ENCODE data around the gene RNF141.

The RNF141 gene

GRCh38 chr11:10561043-10561818, 20.2 kb upstream of the RNF141 start:
- no peak for DNase-seq

GRCh38 chr11:10558288-10558687, 17.3 kb upstream of the RNF141 start:
- no peak for DNase-seq

DNA sequence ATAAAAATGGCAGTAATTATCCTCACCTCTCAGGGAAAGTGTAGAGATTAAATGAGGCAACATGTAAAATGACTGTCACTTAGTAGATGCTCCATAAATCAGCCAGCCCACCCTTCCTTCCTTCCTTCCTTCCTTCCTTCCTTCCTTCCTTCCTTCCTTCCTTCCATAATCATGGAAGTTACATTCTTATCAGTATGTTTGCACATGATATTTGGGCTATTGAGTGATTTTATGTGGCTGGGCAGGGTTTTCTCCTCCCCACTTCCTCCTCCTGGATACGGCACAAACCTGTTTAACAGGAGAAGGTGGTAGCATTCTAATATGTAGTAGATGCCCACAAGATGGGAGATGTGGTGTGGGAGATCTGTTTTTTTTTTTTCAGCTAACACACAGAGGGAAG, 15.6 kb upstream of the RNF141 start:
- DNase-seq, result no peak

GRCh38 chr11:10551845-10552352, 10.9 kb upstream of the RNF141 start:
- no peak for DNase-seq

DNA sequence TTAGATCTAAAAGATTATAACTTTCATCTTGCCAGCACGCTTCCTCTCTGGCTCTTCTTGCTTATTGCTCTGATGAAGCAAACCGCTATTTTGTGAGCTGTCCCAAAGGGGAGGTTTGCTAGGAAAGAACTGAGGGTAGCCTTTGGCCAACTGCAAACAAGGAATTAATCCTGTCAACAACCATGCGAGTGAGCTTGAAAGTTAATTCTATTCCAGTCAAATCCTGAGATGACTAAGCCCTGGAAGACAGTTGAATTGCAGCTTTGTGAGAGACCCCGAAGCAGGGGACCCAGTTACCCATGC, 10.3 kb upstream of the RNF141 start:
- no peak for DNase-seq

DNA sequence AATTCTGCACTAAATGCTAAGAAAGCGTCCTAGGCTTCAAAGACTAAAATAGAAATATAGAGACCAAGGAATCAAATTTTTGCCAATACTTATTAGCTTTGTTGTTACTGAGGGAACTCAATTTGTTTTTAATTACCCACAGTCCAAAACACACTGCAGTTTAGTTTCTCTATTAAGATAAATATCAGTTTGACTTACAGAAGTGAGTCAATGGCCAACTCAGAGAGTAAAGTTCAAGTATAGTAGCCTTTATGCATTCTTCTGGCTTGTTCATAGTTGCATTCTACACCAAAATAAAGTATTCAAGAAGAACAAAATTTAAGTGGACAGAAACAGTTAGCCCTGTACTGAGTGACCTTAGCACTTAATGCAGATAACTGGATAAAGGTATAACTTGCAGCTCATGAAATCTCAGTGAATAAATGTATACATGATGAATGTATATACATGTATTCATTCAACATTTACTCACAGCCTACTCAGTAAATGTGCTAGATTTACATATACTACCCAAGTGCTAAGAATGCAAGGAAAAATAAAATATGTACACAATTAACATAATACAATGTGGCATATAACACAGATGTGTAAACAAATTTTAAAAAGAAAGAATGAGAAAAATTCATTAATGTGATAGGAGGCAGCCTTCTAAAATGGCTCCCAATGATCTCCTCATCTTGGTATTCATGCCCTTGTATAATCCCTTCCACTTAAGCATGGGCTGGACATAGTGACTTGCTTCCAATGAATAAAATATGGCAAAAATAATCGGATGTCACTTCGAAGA, 9.7 kb upstream of the RNF141 start:
- DNase-seq, result no peak

GRCh38 chr11:10544491-10545465, 3.8 kb upstream of the RNF141 start:
- no peak for DNase-seq

- no peak for DNase-seq
Measured at GRCh38 chr11:10543782-10544181, 2.8 kb upstream of the RNF141 start.

- DNase-seq, result no peak
Measured at GRCh38 chr11:10542776-10543175, 1.8 kb upstream of the RNF141 start.

GRCh38 chr11:10541561-10541930, 559 bp upstream of the RNF141 start:
- DNase-seq, result no peak

GRCh38 chr11:10540546-10540914, 457 bp downstream of the RNF141 start:
- DNase-seq, result no peak

DNA sequence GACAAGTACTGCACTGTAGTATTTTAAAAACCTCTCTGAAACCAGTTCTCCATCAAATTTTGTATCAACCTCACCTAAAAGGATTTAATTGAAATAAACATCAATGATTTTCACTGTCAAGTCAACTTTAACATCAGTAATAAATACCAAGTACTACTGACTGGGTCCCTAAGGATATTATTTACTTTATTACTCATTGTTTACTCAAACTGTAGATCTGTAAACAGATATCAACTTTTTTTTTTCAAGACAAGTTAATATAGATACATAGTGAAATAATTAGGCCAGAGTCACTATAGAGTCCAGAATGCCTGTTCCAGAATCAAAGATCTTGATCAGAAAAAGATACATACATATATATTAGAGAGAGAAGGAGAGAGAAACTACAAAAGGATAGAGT, 1.6 kb downstream of the RNF141 start:
- no peak for DNase-seq

DNA sequence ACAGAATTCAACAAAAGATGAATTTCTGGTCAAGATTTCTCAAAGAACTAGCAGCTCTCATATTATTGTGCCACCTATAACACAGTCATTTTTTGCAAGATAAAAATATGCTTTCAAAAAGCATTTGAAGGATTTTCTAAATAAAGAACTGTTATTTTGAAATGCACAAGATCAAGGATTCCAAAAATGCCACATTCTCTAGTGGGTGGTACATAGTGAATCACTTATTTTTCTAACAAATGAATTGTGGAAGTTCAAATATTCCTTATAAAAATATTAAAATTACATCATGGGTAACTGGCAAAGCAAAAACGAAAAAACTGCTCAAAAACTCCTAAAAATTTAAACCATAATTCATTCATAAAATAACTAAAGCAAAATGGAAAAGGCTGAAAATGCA, 2.1 kb downstream of the RNF141 start:
- no peak for DNase-seq

DNA sequence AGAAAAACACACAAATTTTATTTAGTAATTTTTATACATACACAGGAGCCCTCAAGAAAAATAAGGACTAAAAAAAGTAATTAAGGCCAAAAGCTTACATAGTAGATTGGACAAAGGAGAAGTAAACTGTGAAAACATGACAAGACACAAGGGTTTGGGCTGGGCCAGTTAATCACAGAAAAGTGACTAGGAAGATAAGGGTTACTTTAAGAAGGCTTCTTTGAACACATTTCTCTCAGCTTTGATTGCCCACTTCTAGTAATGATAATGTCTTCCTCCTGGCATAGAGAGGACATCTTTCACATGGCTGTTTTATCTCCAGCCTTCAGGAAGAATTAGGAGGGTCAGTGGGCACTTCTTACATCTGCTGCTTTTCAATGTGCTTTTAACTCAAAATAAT, 3.4 kb downstream of the RNF141 start:
- no peak for DNase-seq

GRCh38 chr11:10534316-10534715, 6.7 kb downstream of the RNF141 start:
- DNase-seq, result no peak

DNA sequence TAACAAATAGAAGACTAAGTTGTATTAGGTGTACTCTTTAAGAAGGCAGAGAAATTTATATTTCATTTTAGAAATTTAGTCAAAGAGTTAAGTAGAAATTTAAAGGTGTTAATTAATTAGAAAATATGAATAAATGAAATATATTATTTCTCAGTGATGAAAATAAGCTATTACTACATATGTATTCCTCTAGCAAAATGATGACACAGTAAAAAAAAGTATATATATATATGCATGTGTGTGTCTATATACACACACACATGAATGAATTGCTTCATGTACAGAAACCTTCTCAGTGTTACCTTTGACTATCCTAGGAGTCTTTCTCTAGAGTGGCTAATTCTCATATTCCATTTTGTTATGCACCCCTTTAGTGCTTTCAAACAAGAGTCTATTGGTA, 7.7 kb downstream of the RNF141 start:
- no peak for DNase-seq

- DNase-seq, result no peak
Measured at GRCh38 chr11:10532526-10532925, 8.5 kb downstream of the RNF141 start.

- no peak for DNase-seq
Measured at GRCh38 chr11:10529279-10529678, 11.7 kb downstream of the RNF141 start.

DNA sequence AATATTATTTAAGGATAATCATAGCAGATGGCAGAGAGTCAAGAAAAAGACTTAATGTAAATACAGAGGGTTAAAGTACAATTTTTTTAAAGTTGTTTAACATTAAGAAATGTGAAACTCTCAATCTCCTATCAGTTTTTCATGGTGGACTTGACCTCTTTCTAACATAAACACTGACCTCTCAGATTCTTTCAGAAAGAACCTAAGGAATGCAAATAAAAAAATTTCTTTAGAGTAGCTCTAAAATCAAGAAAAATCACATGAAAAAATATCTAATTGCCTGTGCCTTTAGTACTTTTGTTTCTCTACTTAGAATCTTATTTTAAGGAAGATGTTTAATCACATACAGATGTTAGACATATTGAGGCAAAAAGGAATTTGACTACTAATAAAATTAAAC, 12.9 kb downstream of the RNF141 start:
- DNase-seq, result no peak

DNA sequence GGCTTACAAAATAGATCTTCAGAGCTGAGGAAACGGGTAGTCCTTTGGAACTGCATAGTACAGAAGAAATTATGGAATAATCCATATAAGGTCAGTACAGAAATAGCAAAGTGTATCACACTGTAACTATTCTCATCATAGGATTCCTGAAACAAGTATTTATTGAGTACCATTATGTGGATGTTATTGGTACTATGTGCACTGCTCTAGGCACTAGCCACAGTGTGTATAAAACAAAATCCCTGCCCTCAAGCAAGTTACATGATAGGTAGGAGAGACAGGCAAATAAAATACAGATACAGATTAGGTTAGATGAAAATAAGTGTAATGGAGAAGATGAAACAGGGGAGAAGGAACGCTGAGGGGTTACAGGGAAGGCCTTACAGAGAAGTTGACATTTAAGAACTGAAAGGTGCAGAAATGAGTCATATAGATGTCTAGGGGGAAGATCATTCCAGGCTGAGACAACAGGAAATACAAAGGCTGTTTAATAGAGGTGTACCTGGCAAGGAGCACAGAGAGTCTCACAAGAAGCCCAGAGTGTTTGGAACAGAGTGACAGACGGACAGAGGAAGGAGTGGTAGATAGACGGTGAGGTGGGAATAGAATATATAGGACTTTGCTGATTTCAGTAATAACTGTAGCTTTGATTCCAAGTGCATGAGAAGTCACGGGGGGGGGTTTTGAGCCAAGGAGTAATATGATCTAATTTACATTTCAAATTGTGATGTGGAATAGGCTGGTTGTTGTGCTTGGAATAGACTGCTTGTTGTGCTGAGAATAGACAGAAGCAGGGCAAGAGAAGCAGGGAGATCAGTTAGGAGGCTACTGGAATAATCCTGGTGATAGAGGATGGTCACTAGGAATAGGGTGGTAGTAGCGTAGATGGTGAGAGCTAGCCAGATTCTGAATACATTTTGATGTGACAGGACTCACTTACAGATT, 13.7 kb downstream of the RNF141 start:
- no peak for DNase-seq

DNA sequence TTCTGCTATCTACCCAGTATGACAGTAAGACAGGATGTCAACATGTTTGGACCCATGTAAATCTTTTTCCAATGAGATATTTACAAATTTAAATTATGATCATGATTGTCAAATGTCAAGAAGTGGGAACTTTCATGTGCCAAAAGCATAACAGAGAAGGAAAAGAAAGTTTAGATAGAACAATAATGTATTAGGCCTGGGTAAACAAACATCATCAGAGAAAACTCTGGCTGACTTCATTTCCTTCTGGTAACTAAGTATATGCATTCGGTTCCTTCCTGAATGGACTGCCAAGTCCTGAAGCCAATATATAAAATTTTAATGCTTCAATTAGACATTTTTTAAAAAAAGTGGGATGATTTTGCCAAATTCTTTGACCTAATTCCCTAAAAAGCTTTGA, 16.5 kb downstream of the RNF141 start:
- DNase-seq, result no peak

- no peak for DNase-seq
Measured at GRCh38 chr11:10522921-10523320, 18.1 kb downstream of the RNF141 start.
